ENCODE data around the gene FARS2. TPM values are rescaled to one million over a fixed set of nuclear protein-coding genes. Genes with fewer than 3 reads are reported as not detected.

FARS2 gene
- polyA plus RNA-seq, 1 donor from 2014 or later: 11.9 TPM

GRCh38 chr6:5223309-5223708 lies 38.0 kb upstream of the FARS2 start:
- H3K9me2 ChIP-seq (ENCODE audit: insufficient read depth, low read length): no peaks in the 10 kb centered on the region
- no peak overlapping the region for H3K4me2 ChIP-seq (ENCODE audit: low read length)
- H3K27me3 ChIP-seq (ENCODE audit: insufficient read depth, low read depth, low read length): no peaks in the 10 kb centered on the region
- H4K20me1 ChIP-seq (ENCODE audit: insufficient read depth): no peaks in the 10 kb centered on the region
- H3K9ac ChIP-seq (ENCODE audit: low read length): no peak overlapping the region
- no peak overlapping the region for H2AFZ ChIP-seq (ENCODE audit: low read depth, low read length)
- H3F3A ChIP-seq (ENCODE audit: insufficient read depth, low read length, poor library complexity, severe bottlenecking): no peaks in the 10 kb centered on the region
- H3K4me3 ChIP-seq (ENCODE audit: low read length): no peak overlapping the region
- no peaks in the 10 kb centered on the region for H3K9me3 ChIP-seq (ENCODE audit: low read length)
- no peak overlapping the region for H3K27ac ChIP-seq (ENCODE audit: low read length)
- no peaks in the 10 kb centered on the region for H3K36me3 ChIP-seq (ENCODE audit: insufficient read depth, low read length)
- TF ChIP-seq EZH2 (IDR thresholded peaks at IDR 0.05; ENCODE audit: borderline replicate concordance, insufficient read depth, low read length, poor library complexity, severe bottlenecking) (no peak), CTCF (IDR thresholded peaks at IDR 0.05; ENCODE audit: poor library complexity, severe bottlenecking) (no peak), REST (IDR thresholded peaks at IDR 0.05; ENCODE audit: borderline replicate concordance) (no peak), TAF1 (IDR thresholded peaks at IDR 0.05; ENCODE audit: low read depth) (no peak), EP300 (conservative IDR thresholded peaks at IDR 0.05; ENCODE audit: poor library complexity, severe bottlenecking) (no peak)
- H3K79me2 ChIP-seq (replicated peaks; ENCODE audit: insufficient read depth, low read length): no peaks in the 10 kb centered on the region

GRCh38 chr6:5229356-5229755 lies 32.0 kb upstream of the FARS2 start:
- Histone ChIP-seq H3K79me2 (replicated peaks; ENCODE audit: insufficient read depth, low read length) (no peaks in the 10 kb centered on the region), H3K4me2 (ENCODE audit: low read length) (no peak overlapping the region), H3K36me3 (ENCODE audit: insufficient read depth, low read length) (no peaks in the 10 kb centered on the region), H3K9me3 (ENCODE audit: low read length) (no peaks in the 10 kb centered on the region), H2AFZ (ENCODE audit: low read depth, low read length) (no peak overlapping the region), H4K20me1 (ENCODE audit: insufficient read depth) (no peaks in the 10 kb centered on the region), H3K27ac (ENCODE audit: low read length) (no peak overlapping the region), H3K27me3 (ENCODE audit: insufficient read depth, low read depth, low read length) (no peaks in the 10 kb centered on the region), H3K9ac (ENCODE audit: low read length) (no peak overlapping the region), H3F3A (ENCODE audit: insufficient read depth, low read length, poor library complexity, severe bottlenecking) (no peaks in the 10 kb centered on the region), H3K4me3 (ENCODE audit: low read length) (no peak overlapping the region), H3K9me2 (ENCODE audit: insufficient read depth, low read length) (no peaks in the 10 kb centered on the region)
- no peak for TF ChIP-seq EZH2 (IDR thresholded peaks at IDR 0.05; ENCODE audit: borderline replicate concordance, insufficient read depth, low read length, poor library complexity, severe bottlenecking)
- TF ChIP-seq RAD21 (conservative IDR thresholded peaks at IDR 0.05): no peak
- no peak for TF ChIP-seq REST (IDR thresholded peaks at IDR 0.05; ENCODE audit: borderline replicate concordance)
